Activated CD4-positive, alpha-beta T cell treated with anti-CD3 and anti-CD28 coated beads, Interleukin-2, amount 50 U/mL, for 16 hours (primary cell): ENCODE data around the gene LANCL1.
A peak's percentile ranks its signal among the peaks of the same experiment; 100 is the strongest.

ENCODE experiments used
- DNase-seq: peaks from one replicate; pipeline ENCODE4 v3.0.0-alpha.2; 2020

Gene LANCL1

GRCh38 chr2:210476194-210477128 lies at the start of gene LANCL1:
LANCL1 (minus strand) TSS chr2:210476759; CDS start chr2:210476396, 363 bp downstream.
- DNase-seq, result peak; percentile 93

- DNase-seq, result no peak
Measured at GRCh38 chr2:210524533-210524932, 48.0 kb upstream of the LANCL1 start.

- DNase-seq, result no peak
Measured at GRCh38 chr2:210523650-210524289, 47.2 kb upstream of the LANCL1 start.

GRCh38 chr2:210522399-210522798 lies 45.8 kb upstream of the LANCL1 start:
- DNase-seq, result no peak

- no peak for DNase-seq
Measured at GRCh38 chr2:210519594-210519993, 43.0 kb upstream of the LANCL1 start.

- no peak for DNase-seq
Measured at GRCh38 chr2:210517264-210517663, 40.7 kb upstream of the LANCL1 start.

GRCh38 chr2:210515911-210516310 lies 39.4 kb upstream of the LANCL1 start:
- no peak for DNase-seq

- DNase-seq, result no peak
Measured at GRCh38 chr2:210503725-210504191, 27.2 kb upstream of the LANCL1 start.

GRCh38 chr2:210503001-210503623 lies 26.6 kb upstream of the LANCL1 start:
- DNase-seq, result peak; percentile 21

GRCh38 chr2:210496512-210496911 lies 20.0 kb upstream of the LANCL1 start:
- no peak for DNase-seq

GRCh38 chr2:210493528-210493927 lies 17.0 kb upstream of the LANCL1 start:
- DNase-seq, result no peak

GRCh38 chr2:210481601-210482175 lies 5.1 kb upstream of the LANCL1 start:
- DNase-seq, result no peak

GRCh38 chr2:210480764-210481163 lies 4.2 kb upstream of the LANCL1 start:
- no peak for DNase-seq

- no peak for DNase-seq
Measured at GRCh38 chr2:210480079-210480478, 3.5 kb upstream of the LANCL1 start.

GRCh38 chr2:210478661-210479060 lies 2.1 kb upstream of the LANCL1 start:
- DNase-seq, result no peak

GRCh38 chr2:210477496-210477895 lies 937 bp upstream of the LANCL1 start:
- peak; percentile 8 for DNase-seq

GRCh38 chr2:210475706-210476105 lies 853 bp downstream of the LANCL1 start:
- no peak for DNase-seq

GRCh38 chr2:210474776-210475175 lies 1.8 kb downstream of the LANCL1 start:
- DNase-seq, result no peak

- no peak for DNase-seq
Measured at GRCh38 chr2:210461401-210461800, 15.2 kb downstream of the LANCL1 start.

GRCh38 chr2:210460322-210461227 lies 16.0 kb downstream of the LANCL1 start:
- no peak for DNase-seq

GRCh38 chr2:210459880-210460279 lies 16.7 kb downstream of the LANCL1 start:
- no peak for DNase-seq

- no peak for DNase-seq
Measured at GRCh38 chr2:210459407-210459806, 17.2 kb downstream of the LANCL1 start.
